GM12878 (cell line): ENCODE measurements around the gene PDE6B. TPM values are rescaled to one million over a fixed set of nuclear protein-coding genes. Genes with fewer than 3 reads are reported as not detected.

Source experiments
- ATAC-seq: fragments of 200-7000 bp; cut with Tn5 transposase; 3 replicates; pipeline ENCODE4 v1.9.1; 2020; ENCODE audit warnings: mild to moderate bottlenecking, moderate library complexity
- BruUV-seq: library from RNA; stranded (reverse); fragments of 400-500 nt; replicated peaks from 2 replicates; lab custom pipeline; 2021; lab: Mats Ljungman, UMichigan
- CTCF ChIA-PET: fragments of 300-600 bp; sonication (Branson Sonifier 250); formaldehyde crosslinking; extraction: SDS; loops from one replicate; lab custom pipeline; 2021; ENCODE audit warnings: inconsistent platforms; lab: Yijun Ruan, JAX
- POLR2A ChIA-PET: fragments of 350-600 bp; formaldehyde crosslinking; extraction: SDS; loops from one replicate; lab custom pipeline; 2021; ENCODE audit warnings: inconsistent platforms; lab: Charles Lee
- RAD21 ChIA-PET: fragments of 300-600 bp; sonication (Branson Sonifier 250); formaldehyde crosslinking; loops from one replicate; lab custom pipeline; 2023; ENCODE audit warnings: antibody characterized with exemption; ENCODE audit not compliant: unreplicated experiment; lab: Charles Lee
- SMC1A ChIA-PET: fragments of 300-600 bp; sonication (Branson Sonifier 250); formaldehyde crosslinking; loops from one replicate; lab custom pipeline; 2023; ENCODE audit not compliant: unreplicated experiment, uncharacterized antibody; lab: Charles Lee
- DNase-seq: peaks from one replicate; pipeline ENCODE4 v3.0.0-alpha.2; 2011; ENCODE audit warnings: low read depth, low spot score
- FAIRE-seq: peaks from 3 replicates; lab custom pipeline; 2011; peaks lifted over from hg19 to GRCh38; lab: Jason Lieb, UNC
- H2AFZ ChIP-seq: 2 replicates; pipeline ENCODE4 v1.6.0; 2011; ENCODE audit warnings: low read depth, low read length, control low read depth; ENCODE audit not compliant: control insufficient read depth
- H3K27ac ChIP-seq: 2 replicates; pipeline ENCODE4 v1.5.1; 2011; ENCODE audit warnings: control low read depth; ENCODE audit not compliant: control insufficient read depth, insufficient read depth
- H3K27me3 ChIP-seq, 2 experiments: replicated peaks in 1 of 2; 2 replicates each; pipeline versions ENCODE4 v1.6.0 to v1.6.1; 2011; ENCODE audit warnings: low read length in 1 of 2; ENCODE audit not compliant: control insufficient read depth in 2 of 2, insufficient read depth in 2 of 2
- H3K36me3 ChIP-seq, 2 experiments: 2 replicates each; pipeline ENCODE4 v1.5.1; 2011; ENCODE audit warnings: low read length in 1 of 2; ENCODE audit not compliant: control insufficient read depth in 2 of 2, insufficient read depth in 2 of 2
- H3K4me1 ChIP-seq: 2 replicates; pipeline ENCODE4 v1.6.1; 2011; ENCODE audit warnings: mild to moderate bottlenecking, low read length, moderate library complexity, mixed read lengths; ENCODE audit not compliant: control insufficient read depth, insufficient read depth
- H3K4me2 ChIP-seq: 2 replicates; pipeline ENCODE4 v1.6.0; 2011; ENCODE audit warnings: control low read depth; ENCODE audit not compliant: control insufficient read depth, insufficient read depth
- H3K4me3 ChIP-seq: fragments of 200-600 bp; sonication (generic); 2 replicates; pipeline ENCODE4 v1.5.1; 2016
- H3K79me2 ChIP-seq: 2 replicates; pipeline ENCODE4 v1.6.0; 2011; ENCODE audit warnings: low read length; ENCODE audit not compliant: control insufficient read depth, insufficient read depth
- H3K9ac ChIP-seq: 2 replicates; pipeline ENCODE4 v1.8.0; 2011; ENCODE audit warnings: low read length, control low read depth, mixed read lengths; ENCODE audit not compliant: control insufficient read depth, insufficient read depth
- H3K9me3 ChIP-seq: replicated peaks from 3 replicates; pipeline ENCODE4 v1.5.1; 2011; ENCODE audit warnings: mild to moderate bottlenecking, low read length; ENCODE audit not compliant: control insufficient read depth, insufficient read depth
- H4K20me1 ChIP-seq: 2 replicates; pipeline ENCODE4 v1.6.0; 2011; ENCODE audit not compliant: control insufficient read depth, insufficient read depth
- BCL11A ChIP-seq: IDR thresholded peaks from 2 replicates; pipeline ENCODE4 v1.6.1; 2011; ENCODE audit warnings: low read depth, low read length
- CEBPB ChIP-seq, 2 experiments: fragments of 150-350 bp in 1 of 2; IDR thresholded peaks; 2 replicates each; pipeline ENCODE4 v1.6.1; 2012 to 2014; ENCODE audit warnings: low read depth in 2 of 2, low read length in 2 of 2, borderline replicate concordance in 1 of 2, inconsistent platforms in 1 of 2
- CHD1 ChIP-seq: IDR thresholded peaks from 2 replicates; pipeline ENCODE4 v1.6.1; 2012; ENCODE audit warnings: low read depth, low read length, improper control_type of control experiment
- EED ChIP-seq: sonication (generic); IDR thresholded peaks from 2 replicates; pipeline ENCODE4 v1.6.1; 2016; ENCODE audit warnings: antibody characterized with exemption, low read depth
- FOS ChIP-seq: IDR thresholded peaks from 3 replicates; pipeline ENCODE4 v1.6.1; 2011; ENCODE audit warnings: borderline replicate concordance; ENCODE audit not compliant: insufficient read length; ENCODE audit errors: extremely low read depth
- HDAC2 ChIP-seq: fragments of 200-600 bp; sonication (generic); IDR thresholded peaks from 2 replicates; pipeline ENCODE4 v1.6.1; 2017
- HSF1 ChIP-seq: fragments of 150-350 bp; IDR thresholded peaks from 2 replicates; pipeline ENCODE4 v1.6.1; 2014; ENCODE audit warnings: mild to moderate bottlenecking, low read depth, low read length
- MTA3 ChIP-seq: IDR thresholded peaks from 2 replicates; pipeline ENCODE4 v1.6.1; 2012; ENCODE audit warnings: low read length, inconsistent platforms, borderline replicate concordance
- NR2C2 ChIP-seq: IDR thresholded peaks from 2 replicates; pipeline ENCODE4 v1.6.1; 2011; ENCODE audit warnings: borderline replicate concordance, low read depth; ENCODE audit not compliant: control insufficient read depth, insufficient read length
- POLR2AphosphoS2 ChIP-seq: IDR thresholded peaks from 2 replicates; pipeline ENCODE4 v1.6.1; 2011; ENCODE audit warnings: low read depth, mild to moderate bottlenecking, low read length, improper control_type of control experiment, moderate library complexity
- SIN3A ChIP-seq: IDR thresholded peaks from 2 replicates; pipeline ENCODE4 v1.6.1; 2012; ENCODE audit warnings: low read depth, low read length, improper control_type of control experiment
- TCF12 ChIP-seq: IDR thresholded peaks from 2 replicates; pipeline ENCODE4 v1.6.1; 2011; ENCODE audit warnings: low read depth, mild to moderate bottlenecking, low read length
- ZNF384 ChIP-seq: IDR thresholded peaks from 2 replicates; pipeline ENCODE4 v1.6.1; 2012; ENCODE audit warnings: low read depth, mild to moderate bottlenecking, low read length, improper control_type of control experiment, borderline replicate concordance
- WGBS: methylation state at CpG from one replicate; pipeline ENCODE4 v1.1.6; 2016; ENCODE audit warnings: low lambda C conversion rate; ENCODE audit not compliant: insufficient replicate concordance, insufficient coverage; ENCODE audit errors: missing lambda C conversion rate; 5-methylcytosine and 5-hydroxymethylcytosine counted together
- in situ Hi-C: fragments of 300-500 bp; cut with MboI; formaldehyde crosslinking; loops from 9 replicates; pipeline ENCODE4 v1.14.3; 2018; ENCODE audit warnings: mixed read lengths
- intact Hi-C: fragments of 100-400 bp; cut with micrococcal nuclease; formaldehyde crosslinking; loops from one replicate; pipeline ENCODE4 v1.14.2; 2022; ENCODE audit not compliant: unreplicated experiment
- polyA plus RNA-seq, 11 experiments: library from polyadenylated mRNA; depleted of rRNA in 4 of 11; unstranded in 6 of 11; stranded (reverse) in 5 of 11; fragments of >200 nt; fragmentation: Nextera tagmentation in 4 of 11; fragmentation: Illumina TruSeq in 1 of 11; extraction: Ambion mirVana in 4 of 11; extraction: Trizol in 1 of 11; gene quantifications; 1 replicate in 1 of 11; 2 replicates in 10 of 11; pipeline versions ENCODE4 v1.2.1 to v1.2.3, GENCODE V29; 2011 to 2016; ENCODE audit warnings: inconsistent platforms in 2 of 11, missing spikeins in 2 of 11, low read depth in 1 of 11
- total RNA-seq, 4 experiments: library from RNA; depleted of rRNA in 3 of 4; stranded (reverse); fragments of >200 nt in 3 of 4; fragmentation: Illumina TruSeq in 1 of 4; extraction: Trizol in 1 of 4; gene quantifications; 2 replicates each; pipeline versions ENCODE4 v1.2.1 to v1.2.3, GENCODE V29; 2013 to 2021

PDE6B gene
- total and polyA plus RNA-seq, 10 of the 15 experiments (the other 5 are each of a cell fraction or from before 2014, with no cell fraction given), result 2.6 to 6.4 (median 3.8) TPM

GRCh38 chr4:658681-659667 is 33.6 kb downstream of the PDE6B start:
- no peak for TF ChIP-seq MTA3
- TF ChIP-seq POLR2AphosphoS2, result no peak
- no peak for TF ChIP-seq HSF1
- TF ChIP-seq CHD1, result no peak
- TF ChIP-seq CEBPB (IDR thresholded peaks at IDR 0.05; ENCODE audit: borderline replicate concordance in 1 of 2, low read depth in 2 of 2, low read length in 2 of 2), result no peak
- no peak for TF ChIP-seq SIN3A
- TF ChIP-seq NR2C2, result no peak
- TF ChIP-seq ZNF384, result no peak
- TF ChIP-seq TCF12, result no peak
- TF ChIP-seq HDAC2, result no peak
- TF ChIP-seq EED, result no peak
- TF ChIP-seq BCL11A, result no peak
- TF ChIP-seq FOS, result no peak
- no peaks in the 10 kb centered on the region for H3K4me1 ChIP-seq
- no peaks in the 10 kb centered on the region for H3K27me3 ChIP-seq
- no peak for FAIRE-seq
- ChIA-PET POLR2A (no interaction called here), RAD21 (no interaction called here), SMC1A (no interaction called here), CTCF (no interaction called here)
- 75% methylated on average over 32 of the region's 32 CpGs for whole genome bisulfite sequencing
- no peak overlapping the region for H3K4me3 ChIP-seq
- BruUV-seq, result no TSS peak
- no peaks in the 10 kb centered on the region for H3K36me3 ChIP-seq
- H2AFZ ChIP-seq, result no peak overlapping the region
- no peaks in the 10 kb centered on the region; the same call in 1 of the 2 replicates for H3K79me2 ChIP-seq
- no peaks in the 10 kb centered on the region for H4K20me1 ChIP-seq
- no peak overlapping the region for H3K4me2 ChIP-seq
- no peak overlapping the region for H3K27ac ChIP-seq
- H3K9me3 ChIP-seq, result no peaks in the 10 kb centered on the region; the same call in 2 of the 3 replicates
- no peak for DNase-seq
- H3K9ac ChIP-seq, result no peak overlapping the region
- in situ Hi-C loops (no loop called here), intact Hi-C loops (no loop called here)
- no peak for ATAC-seq
